ENCODE measurements around the gene PCNP. TPM values are rescaled to one million over a fixed set of nuclear protein-coding genes. Genes with fewer than 3 reads are reported as not detected.
A peak's percentile ranks its signal among the peaks of the same experiment; 100 is the strongest.

The PCNP gene
- total and polyA plus RNA-seq, 9 of the 15 experiments (the other 6 are each of a cell fraction or from before 2014, with no cell fraction given) = 54.3 to 170 (median 150) TPM

- TF ChIP-seq SIX5 (IDR thresholded peaks at IDR 0.05; ENCODE audit: borderline replicate concordance in 1 of 2, insufficient read depth in 1 of 2, low read depth in 1 of 2, low read length in 2 of 2) (no peak), NCOR1 (IDR thresholded peaks at IDR 0.05) (peak; percentile 98), GABPA (tag; conservative IDR thresholded peaks at IDR 0.05; ENCODE audit: low read depth) (no peak), RBFOX2 (IDR thresholded peaks at IDR 0.05; ENCODE audit: low read depth, low read length) (no peak), MTA3 (IDR thresholded peaks at IDR 0.05; ENCODE audit: borderline replicate concordance) (peak; percentile 73; the same call in 1 of the 2 replicates), SPI1 (IDR thresholded peaks at IDR 0.05; ENCODE audit: borderline replicate concordance, low read depth, low read length) (no peak), CREB5 (CRISPR knock-in tag; IDR thresholded peaks at IDR 0.05) (no peak), POLR2A (conservative IDR thresholded peaks at IDR 0.05) (no peak), ZNF175 (CRISPR knock-in tag; IDR thresholded peaks at IDR 0.05; ENCODE audit: low read depth) (no peak), NR2C1 (IDR thresholded peaks at IDR 0.05) (no peak), NR2C1 (tag; IDR thresholded peaks at IDR 0.05) (no peak), ZNF586 (CRISPR knock-in tag; conservative IDR thresholded peaks at IDR 0.05) (no peak), FOXJ3 (CRISPR knock-in tag; IDR thresholded peaks at IDR 0.05) (no peak), HNRNPK (IDR thresholded peaks at IDR 0.05; ENCODE audit: low read depth, low read length, poor library complexity, severe bottlenecking) (no peak), ZNF197 (CRISPR knock-in tag; IDR thresholded peaks at IDR 0.05; ENCODE audit: low read depth) (peak; percentile 78; the same call in 1 of the 2 replicates), YBX1 (IDR thresholded peaks at IDR 0.05) (no peak), MTA2 (IDR thresholded peaks at IDR 0.05; ENCODE audit: low read depth) (peak; percentile 91), TEAD2 (tag; IDR thresholded peaks at IDR 0.05) (no peak), PCBP1 (IDR thresholded peaks at IDR 0.05; ENCODE audit: low read depth, low read length, poor library complexity, severe bottlenecking) (no peak), THAP12 (CRISPR knock-in tag; IDR thresholded peaks at IDR 0.05) (no peak), ZNF592 (IDR thresholded peaks at IDR 0.05) (no peak)
Measured at GRCh38 chr3:101529816-101530685, 43.9 kb upstream of the PCNP start (continued).

Measured in K562 (cell line).